CD4-positive, alpha-beta memory T cell (primary cell): ENCODE results near the gene RHCG. TPM values are rescaled to one million over a fixed set of nuclear protein-coding genes. Genes with fewer than 3 reads are reported as not detected.

Experiments
- CTCF ChIA-PET: fragments of 350-600 bp; sonication (Branson Sonifier 250); formaldehyde crosslinking; loops from one replicate; lab custom pipeline; 2021; ENCODE audit warnings: inconsistent platforms; ENCODE audit not compliant: partially characterized antibody; lab: Charles Lee
- POLR2A ChIA-PET: fragments of 350-600 bp; sonication (Branson Sonifier 250); formaldehyde crosslinking; loops from one replicate; lab custom pipeline; 2021; ENCODE audit not compliant: partially characterized antibody; lab: Charles Lee
- DNase-seq, 5 donors: peaks; one replicate each; pipeline versions ENCODE4 v3.0.0 to v3.0.0-alpha.2; 2020 to 2022; ENCODE audit warnings: mixed read lengths in 1 of 5
- H3K27ac ChIP-seq: one replicate; pipeline ENCODE4 v1.7.0; 2013; ENCODE audit warnings: low read depth, low read length
- H3K27me3 ChIP-seq: 2 replicates; pipeline ENCODE4 v1.7.0; 2013; ENCODE audit warnings: mild to moderate bottlenecking, low read length, moderate library complexity; ENCODE audit not compliant: insufficient read depth
- H3K36me3 ChIP-seq: 2 replicates; pipeline ENCODE4 v1.7.0; 2013; ENCODE audit warnings: mild to moderate bottlenecking, low read length, moderate library complexity; ENCODE audit not compliant: insufficient read depth
- H3K4me1 ChIP-seq: 2 replicates; pipeline ENCODE4 v1.7.0; 2013; ENCODE audit warnings: mild to moderate bottlenecking, low read length, moderate library complexity; ENCODE audit not compliant: insufficient read depth
- H3K4me3 ChIP-seq, 2 donors: one replicate each; pipeline ENCODE4 v1.7.0; 2013; ENCODE audit warnings: low read length in 2 of 2, mild to moderate bottlenecking in 1 of 2
- H3K9me3 ChIP-seq, 2 donors: one replicate each; pipeline ENCODE4 v1.7.0; 2013; ENCODE audit warnings: low read length in 2 of 2, control low read depth in 1 of 2; ENCODE audit not compliant: control insufficient read depth in 1 of 2
- H3K27ac Mint-ChIP-seq, 7 donors: one replicate each; pipeline ENCODE4 v1.8.0; 2020 to 2021; ENCODE audit warnings: mixed read lengths in 7 of 7, mild to moderate bottlenecking in 6 of 7, inconsistent platforms in 3 of 7, moderate library complexity in 3 of 7
- H3K27me3 Mint-ChIP-seq, 2 donors: one replicate each; pipeline ENCODE4 v1.8.0; 2020 to 2021; ENCODE audit warnings: mixed read lengths in 2 of 2
- H3K36me3 Mint-ChIP-seq, 2 donors: one replicate each; pipeline ENCODE4 v1.8.0; 2020 to 2021; ENCODE audit warnings: mixed read lengths in 2 of 2, inconsistent platforms in 1 of 2, mild to moderate bottlenecking in 1 of 2
- H3K4me1 Mint-ChIP-seq, 4 donors: one replicate each; pipeline ENCODE4 v1.8.0; 2020 to 2021; ENCODE audit warnings: mixed read lengths in 4 of 4, mild to moderate bottlenecking in 1 of 4
- H3K4me3 Mint-ChIP-seq, 8 donors: one replicate each; pipeline ENCODE4 v1.8.0; 2020 to 2021; ENCODE audit warnings: mixed read lengths in 8 of 8, mild to moderate bottlenecking in 7 of 8, moderate library complexity in 6 of 8, inconsistent platforms in 3 of 8
- H3K9me3 Mint-ChIP-seq, 8 donors: one replicate each; pipeline ENCODE4 v1.8.0; 2020 to 2021; ENCODE audit warnings: mixed read lengths in 8 of 8, mild to moderate bottlenecking in 5 of 8, inconsistent platforms in 3 of 8, moderate library complexity in 1 of 8
- intact Hi-C: fragments of 100-400 bp; cut with micrococcal nuclease; formaldehyde crosslinking; loops from one replicate; pipeline ENCODE4 v1.15.1; 2023
- polyA plus RNA-seq, 2 donors: library from polyadenylated mRNA; unstranded; fragments of 300-500 nt; fragmentation: Illumina TruSeq; gene quantifications; one replicate each; pipeline ENCODE4 v1.2.3, GENCODE V29; 2021
- total RNA-seq, 2 experiments: library from RNA; stranded (reverse); gene quantifications; one replicate each; pipeline ENCODE4 v1.2.3, GENCODE V29; 2021

Gene RHCG
- total RNA-seq (not detected), polyA plus RNA-seq (not detected)

DNA sequence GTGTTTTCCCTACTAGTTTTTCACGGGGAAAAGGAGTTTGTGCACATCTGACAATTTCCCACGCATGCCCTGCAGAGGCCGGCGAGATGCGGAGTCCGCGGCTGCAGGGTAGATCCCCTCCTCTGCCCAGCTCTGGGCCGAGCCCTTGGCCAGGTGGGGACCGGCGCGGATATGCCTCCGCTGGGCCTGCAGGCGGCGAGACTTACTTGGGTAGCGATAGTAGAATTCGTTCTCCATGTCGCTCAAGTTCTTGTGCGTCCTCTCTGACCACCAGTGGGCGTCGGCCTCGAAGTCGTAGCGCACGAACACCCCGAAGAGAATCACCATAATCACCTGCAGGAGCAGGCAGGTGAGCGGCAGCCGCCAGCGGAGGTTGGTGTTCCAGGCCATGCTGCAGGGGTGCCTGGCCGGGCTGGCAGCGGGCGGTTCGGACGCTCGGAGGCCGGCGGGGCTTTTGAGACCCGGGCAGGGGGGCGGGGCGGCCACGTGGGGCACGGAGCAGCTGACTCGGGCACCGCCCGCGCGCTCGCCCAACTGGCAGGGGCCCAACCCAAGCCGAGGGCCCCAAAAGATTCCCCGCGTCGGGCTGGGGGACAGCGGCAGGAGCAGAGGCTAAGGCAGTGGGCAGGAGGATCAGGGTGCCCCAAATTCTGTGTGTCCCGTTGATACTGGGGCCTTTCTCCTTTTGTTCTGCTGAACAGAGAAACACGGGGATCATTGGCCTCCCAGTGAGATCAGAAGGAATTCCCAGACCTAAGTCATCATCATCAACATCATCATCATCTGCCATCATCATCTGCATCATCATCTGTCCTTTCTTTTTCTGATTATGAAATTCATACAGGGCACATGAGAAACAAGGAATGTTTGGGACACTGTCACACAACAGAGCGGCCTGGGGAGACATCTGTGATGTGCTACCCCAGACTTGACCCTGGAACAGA lies at the start of gene RHCG:
RHCG (minus strand) TSS at position 429 of the 944 bp plus-strand sequence; CDS start at position 390, 39 bp downstream.
- Histone ChIP-seq H3K9me3 (no peaks in the 10 kb centered on the region), H3K4me1 (no peaks in the 10 kb centered on the region), H3K27me3 (peaks cover 23% of the 10 kb centered on the region), H3K4me3 (no peak within 1 kb of the TSS), H3K27ac (no peak within 1 kb of the TSS), H3K36me3 (no peaks in the 10 kb centered on the region)
- DNase-seq: no peak
- peaks cover 31 to 48% of the 10 kb centered on the region in 2 donors for H3K27me3 Mint-ChIP-seq
- CTCF ChIA-PET: no interaction called here
- no peaks in the 10 kb centered on the region for H3K36me3 Mint-ChIP-seq
- no peak within 1 kb of the TSS for H3K27ac Mint-ChIP-seq
- peak within 1 kb of the TSS in 6 of 8 donors; percentile 53 to 78 (median 63) for H3K4me3 Mint-ChIP-seq
- no peaks in the 10 kb centered on the region for H3K9me3 Mint-ChIP-seq
- intact Hi-C loops: no loop called here
- H3K4me1 Mint-ChIP-seq: peaks cover 3 to 14% (median 7%) of the 10 kb centered on the region in 4 donors
- POLR2A ChIA-PET: no interaction called here

DNA sequence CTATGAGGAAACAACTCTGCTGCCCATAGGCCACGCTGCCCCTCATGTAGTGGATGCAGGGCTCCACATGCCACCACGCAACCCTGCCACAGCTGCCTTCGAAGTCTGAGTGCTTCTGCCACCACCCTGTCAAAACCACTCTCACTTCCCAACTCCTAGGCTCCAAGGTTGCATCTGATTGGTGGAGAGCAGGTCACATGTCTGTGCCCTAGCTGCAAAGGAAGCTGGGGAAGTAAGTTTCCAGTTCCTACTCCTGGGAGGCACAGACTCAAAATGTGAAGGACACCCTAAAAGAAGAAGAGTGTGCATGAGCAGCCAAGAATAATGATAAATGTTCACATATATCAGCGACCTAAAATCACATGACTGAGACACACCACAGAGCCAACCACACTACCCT lies 47.0 kb upstream of the RHCG start:
- Histone ChIP-seq H3K4me1 (no peaks in the 10 kb centered on the region), H3K9me3 (no peaks in the 10 kb centered on the region), H3K36me3 (no peaks in the 10 kb centered on the region), H3K27ac (no peak overlapping the region), H3K4me3 (no peak overlapping the region), H3K27me3 (no peaks in the 10 kb centered on the region)
- no peaks in the 10 kb centered on the region for H3K36me3 Mint-ChIP-seq
- CTCF ChIA-PET: no interaction called here
- H3K27ac Mint-ChIP-seq: no peak overlapping the region
- H3K4me3 Mint-ChIP-seq: no peak overlapping the region
- H3K9me3 Mint-ChIP-seq: peaks cover 0 to 8% (median 3%) of the 10 kb centered on the region in 8 donors
- peaks cover 14 to 19% of the 10 kb centered on the region in 2 donors for H3K27me3 Mint-ChIP-seq
- DNase-seq: no peak
- intact Hi-C loops: no loop called here
- no peaks in the 10 kb centered on the region for H3K4me1 Mint-ChIP-seq
- POLR2A ChIA-PET: no interaction called here

DNA sequence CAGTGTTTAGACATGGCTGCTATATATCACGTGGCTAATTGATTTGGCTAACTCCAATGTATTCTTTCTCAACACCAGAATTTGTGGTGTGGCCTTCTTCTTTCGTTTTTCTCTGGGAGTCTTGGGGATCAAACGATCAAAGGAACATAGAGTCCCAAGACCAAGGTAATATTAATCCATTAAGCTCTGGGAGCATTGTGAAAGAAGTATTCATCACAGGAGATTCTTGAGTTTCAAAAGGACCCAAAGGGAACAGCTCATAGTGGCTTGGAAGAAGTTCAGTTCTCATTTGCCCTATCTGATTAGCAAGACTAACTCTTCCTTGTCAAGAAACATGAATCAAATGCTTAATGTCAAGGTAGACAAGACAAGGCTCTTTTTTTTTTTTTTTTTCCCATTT lies 46.0 kb upstream of the RHCG start:
- H3K27me3 ChIP-seq: no peaks in the 10 kb centered on the region
- intact Hi-C loops: no loop called here
- Mint-ChIP-seq H3K27me3 (peaks cover 14 to 21% of the 10 kb centered on the region in 2 donors), H3K27ac (no peak overlapping the region), H3K4me1 (no peaks in the 10 kb centered on the region), H3K9me3 (peaks cover 0 to 15% (median 12%) of the 10 kb centered on the region in 8 donors), H3K4me3 (no peak overlapping the region), H3K36me3 (peaks cover 0 to 6% of the 10 kb centered on the region in 2 donors)
- no peak for DNase-seq
- H3K36me3 ChIP-seq: no peaks in the 10 kb centered on the region
- H3K9me3 ChIP-seq: no peaks in the 10 kb centered on the region
- CTCF ChIA-PET: no interaction called here
- H3K4me1 ChIP-seq: no peaks in the 10 kb centered on the region
- POLR2A ChIA-PET: no interaction called here
- no peak overlapping the region for H3K27ac ChIP-seq
- H3K4me3 ChIP-seq: no peak overlapping the region

DNA sequence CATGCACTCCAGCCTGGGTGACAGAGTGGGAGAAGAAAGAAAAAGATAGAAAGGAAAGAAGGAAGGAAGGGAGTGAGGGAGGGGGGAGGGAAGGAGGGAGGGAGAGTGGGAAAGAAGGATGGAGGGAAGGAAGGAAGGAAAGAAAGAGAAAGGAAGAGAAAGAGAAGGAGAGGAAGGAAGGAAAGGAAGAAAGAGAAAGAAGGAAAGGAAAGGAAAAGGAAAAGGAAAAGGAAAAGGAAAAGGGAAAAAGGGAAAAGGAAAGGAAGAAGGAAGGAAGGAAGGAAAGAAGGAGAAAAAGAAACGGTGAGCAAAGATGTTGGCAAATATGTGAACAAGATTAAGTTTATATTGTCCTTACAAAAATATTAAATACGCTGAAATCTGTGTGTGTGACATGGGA lies 42.6 kb upstream of the RHCG start:
- ChIA-PET POLR2A (no interaction called here), CTCF (no interaction called here)
- Histone ChIP-seq H3K36me3 (no peaks in the 10 kb centered on the region), H3K9me3 (no peaks in the 10 kb centered on the region), H3K4me1 (no peaks in the 10 kb centered on the region), H3K4me3 (no peak overlapping the region), H3K27ac (no peak overlapping the region), H3K27me3 (no peaks in the 10 kb centered on the region)
- Mint-ChIP-seq H3K36me3 (peaks cover 0 to 6% of the 10 kb centered on the region in 2 donors), H3K4me3 (no peak overlapping the region), H3K27me3 (peaks cover 15 to 20% of the 10 kb centered on the region in 2 donors), H3K4me1 (no peaks in the 10 kb centered on the region), H3K9me3 (peaks cover 0 to 28% (median 15%) of the 10 kb centered on the region in 8 donors), H3K27ac (no peak overlapping the region)
- no peak for DNase-seq
- intact Hi-C loops: no loop called here

DNA sequence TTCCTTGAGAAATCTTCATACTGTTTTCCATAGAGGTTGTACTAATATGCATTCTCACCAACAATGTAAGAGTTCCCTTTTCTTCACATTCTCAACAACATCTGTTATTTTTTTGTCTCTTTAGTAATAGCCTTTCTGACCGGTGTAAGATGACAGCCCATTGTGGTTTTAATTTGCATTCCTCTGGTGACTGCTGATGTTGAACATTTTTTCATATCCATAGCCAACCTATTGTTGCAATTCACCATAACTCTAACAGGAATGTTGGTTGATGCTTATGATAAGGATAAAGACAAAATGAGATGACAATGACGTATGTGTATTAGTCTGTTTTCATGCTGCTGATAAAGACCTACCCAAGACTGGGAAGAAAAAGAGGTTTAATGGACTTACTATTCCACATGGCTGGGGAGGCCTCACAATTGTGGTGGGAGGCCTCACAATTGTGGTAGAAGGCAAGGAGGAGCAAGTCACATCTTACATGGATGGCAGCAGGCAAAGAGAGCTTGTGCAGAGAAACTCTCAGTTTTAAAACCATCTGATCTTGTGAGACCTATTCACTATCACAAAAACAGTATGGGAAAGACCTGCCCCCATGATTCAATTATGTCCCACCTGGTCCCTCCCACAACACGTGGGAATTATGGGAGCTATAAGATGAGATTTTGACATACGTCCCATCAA lies 37.6 kb upstream of the RHCG start:
- H3K36me3 Mint-ChIP-seq: peaks cover 0 to 6% of the 10 kb centered on the region in 2 donors
- H3K4me1 ChIP-seq: no peaks in the 10 kb centered on the region
- ChIA-PET POLR2A (no interaction called here), CTCF (no interaction called here)
- peaks cover 0 to 26% (median 14%) of the 10 kb centered on the region in 8 donors for H3K9me3 Mint-ChIP-seq
- H3K36me3 ChIP-seq: no peaks in the 10 kb centered on the region
- intact Hi-C loops: no loop called here
- H3K9me3 ChIP-seq: no peaks in the 10 kb centered on the region
- H3K4me3 ChIP-seq: no peak overlapping the region
- H3K27me3 Mint-ChIP-seq: peaks cover 8 to 9% of the 10 kb centered on the region in 2 donors
- no peaks in the 10 kb centered on the region for H3K4me1 Mint-ChIP-seq
- DNase-seq: no peak
- H3K27ac Mint-ChIP-seq: no peak overlapping the region
- no peaks in the 10 kb centered on the region for H3K27me3 ChIP-seq
- no peak overlapping the region for H3K4me3 Mint-ChIP-seq
- no peak overlapping the region for H3K27ac ChIP-seq

DNA sequence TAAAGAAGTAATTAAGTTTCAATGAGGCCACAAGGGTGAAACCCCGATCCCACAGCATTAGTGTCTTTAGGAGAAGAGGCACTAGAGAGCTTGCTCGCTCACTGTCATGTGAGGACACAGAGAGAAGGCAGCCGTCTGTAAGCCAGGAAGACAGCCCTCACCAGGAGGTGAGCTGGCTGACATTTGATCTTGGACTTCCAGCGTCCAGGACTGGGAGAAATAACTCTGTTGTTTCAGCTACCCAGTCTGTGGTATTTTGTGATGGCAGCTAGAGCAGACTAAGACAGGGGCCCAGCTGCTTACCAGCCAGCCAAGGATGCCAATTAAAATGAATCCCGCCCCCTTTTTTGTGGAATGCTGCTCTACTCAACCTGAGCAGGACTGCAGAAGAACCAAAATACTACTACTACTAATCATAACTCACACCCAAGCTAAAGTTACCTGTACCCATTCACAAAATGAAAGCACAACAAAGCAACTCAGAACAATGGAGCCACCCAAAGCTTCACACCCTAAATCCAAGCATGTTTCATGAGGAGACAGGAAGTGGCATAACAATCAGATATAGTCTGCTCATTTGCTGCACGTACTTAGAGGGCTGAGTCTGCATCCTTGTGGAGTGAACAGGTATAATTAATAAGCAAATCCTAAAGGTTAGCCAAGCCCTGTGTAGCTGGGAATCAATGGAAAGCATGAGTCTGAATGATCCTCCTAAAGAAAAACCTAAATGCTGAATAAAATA lies 35.6 kb upstream of the RHCG start:
- Histone ChIP-seq H3K36me3 (no peaks in the 10 kb centered on the region), H3K4me3 (no peak overlapping the region), H3K4me1 (no peaks in the 10 kb centered on the region), H3K27me3 (no peaks in the 10 kb centered on the region), H3K9me3 (no peaks in the 10 kb centered on the region), H3K27ac (no peak overlapping the region)
- intact Hi-C loops: no loop called here
- H3K36me3 Mint-ChIP-seq: no peaks in the 10 kb centered on the region
- ChIA-PET CTCF (no interaction called here), POLR2A (no interaction called here)
- peaks cover 6 to 8% of the 10 kb centered on the region in 2 donors for H3K27me3 Mint-ChIP-seq
- no peak overlapping the region for H3K4me3 Mint-ChIP-seq
- H3K4me1 Mint-ChIP-seq: no peaks in the 10 kb centered on the region
- no peak for DNase-seq
- H3K27ac Mint-ChIP-seq: no peak overlapping the region
- peaks cover 0 to 12% (median 3%) of the 10 kb centered on the region in 8 donors for H3K9me3 Mint-ChIP-seq

DNA sequence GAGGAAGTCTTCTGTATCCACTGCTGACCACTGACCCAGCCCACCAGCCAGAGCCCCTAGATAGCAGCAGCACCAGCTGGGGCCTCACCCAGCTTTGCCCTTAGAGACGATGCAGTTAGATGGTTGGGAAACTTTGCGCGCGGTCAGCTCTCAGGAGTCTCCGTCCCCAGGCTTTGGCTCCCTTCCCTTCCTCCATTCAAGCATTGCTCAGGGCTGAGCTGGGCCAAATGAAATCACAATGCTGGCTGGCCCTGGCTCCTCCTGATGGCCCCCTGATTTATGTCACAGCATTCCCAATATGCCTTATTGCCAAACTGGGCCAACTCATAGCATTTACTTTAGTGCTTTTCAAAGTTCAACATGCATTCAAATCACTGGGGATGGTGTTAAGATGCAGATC lies 34.6 kb upstream of the RHCG start:
- intact Hi-C loops: no loop called here
- no peak overlapping the region for H3K4me3 ChIP-seq
- Mint-ChIP-seq H3K27me3 (peaks cover 5 to 6% of the 10 kb centered on the region in 2 donors), H3K4me1 (no peaks in the 10 kb centered on the region), H3K27ac (no peak overlapping the region), H3K36me3 (no peaks in the 10 kb centered on the region), H3K9me3 (peaks cover 0 to 9% (median 3%) of the 10 kb centered on the region in 8 donors), H3K4me3 (no peak overlapping the region)
- no peaks in the 10 kb centered on the region for H3K9me3 ChIP-seq
- no peak overlapping the region for H3K27ac ChIP-seq
- POLR2A ChIA-PET: no interaction called here
- H3K27me3 ChIP-seq: no peaks in the 10 kb centered on the region
- no peak for DNase-seq
- CTCF ChIA-PET: no interaction called here
- no peaks in the 10 kb centered on the region for H3K36me3 ChIP-seq
- H3K4me1 ChIP-seq: no peaks in the 10 kb centered on the region
